Naive B cell (primary cell): ENCODE results near the gene MLIP. TPM values are rescaled to one million over a fixed set of nuclear protein-coding genes. Genes with fewer than 3 reads are reported as not detected.
A peak's percentile ranks its signal among the peaks of the same experiment; 100 is the strongest.
"Not testable (repeated sequence)": the region's sequence is repeated elsewhere in the genome, so short reads cannot be mapped to it uniquely, and the experiment has no call there.

Experiments
- ATAC-seq, 2 donors: fragments of 150-1000 bp; cut with Tn5 transposase; 2 replicates each; pipeline ENCODE4 v1.10.0; 2021; ENCODE audit warnings: low read depth in 2 of 2, mild to moderate bottlenecking in 2 of 2, moderate library complexity in 2 of 2
- DNase-seq: peaks from one replicate; pipeline ENCODE4 v3.0.0; 2022
- H3K27ac Mint-ChIP-seq, 6 donors: one replicate each; pipeline ENCODE4 v1.8.0; 2020 to 2022; ENCODE audit warnings: mild to moderate bottlenecking in 6 of 6, mixed read lengths in 6 of 6, moderate library complexity in 5 of 6, inconsistent platforms in 2 of 6
- H3K27me3 Mint-ChIP-seq, 3 donors: one replicate each; pipeline ENCODE4 v1.8.0; 2021 to 2022; ENCODE audit warnings: mixed read lengths in 3 of 3, mild to moderate bottlenecking in 1 of 3
- H3K36me3 Mint-ChIP-seq, 2 donors: one replicate each; pipeline ENCODE4 v1.8.0; 2020 to 2022; ENCODE audit warnings: mixed read lengths in 2 of 2, inconsistent platforms in 1 of 2, mild to moderate bottlenecking in 1 of 2
- H3K4me1 Mint-ChIP-seq, 3 donors: one replicate each; pipeline ENCODE4 v1.8.0; 2020 to 2022; ENCODE audit warnings: mixed read lengths in 3 of 3, inconsistent platforms in 1 of 3, mild to moderate bottlenecking in 1 of 3, moderate library complexity in 1 of 3
- H3K4me3 Mint-ChIP-seq, 8 donors: one replicate each; pipeline ENCODE4 v1.8.0; 2020 to 2022; ENCODE audit warnings: mild to moderate bottlenecking in 8 of 8, mixed read lengths in 8 of 8, moderate library complexity in 8 of 8, inconsistent platforms in 2 of 8
- H3K9me3 Mint-ChIP-seq, 7 donors: one replicate each; pipeline ENCODE4 v1.8.0; 2020 to 2022; ENCODE audit warnings: mixed read lengths in 7 of 7, mild to moderate bottlenecking in 5 of 7, inconsistent platforms in 2 of 7, moderate library complexity in 1 of 7
- polyA plus RNA-seq, 6 donors: library from polyadenylated mRNA; unstranded; fragments of 300-500 nt; fragmentation: Illumina TruSeq; gene quantifications; one replicate each; pipeline ENCODE4 v1.2.3, GENCODE V29; 2021; ENCODE audit warnings: low read depth in 6 of 6

MLIP gene
- polyA plus RNA-seq, result not detected

DNA sequence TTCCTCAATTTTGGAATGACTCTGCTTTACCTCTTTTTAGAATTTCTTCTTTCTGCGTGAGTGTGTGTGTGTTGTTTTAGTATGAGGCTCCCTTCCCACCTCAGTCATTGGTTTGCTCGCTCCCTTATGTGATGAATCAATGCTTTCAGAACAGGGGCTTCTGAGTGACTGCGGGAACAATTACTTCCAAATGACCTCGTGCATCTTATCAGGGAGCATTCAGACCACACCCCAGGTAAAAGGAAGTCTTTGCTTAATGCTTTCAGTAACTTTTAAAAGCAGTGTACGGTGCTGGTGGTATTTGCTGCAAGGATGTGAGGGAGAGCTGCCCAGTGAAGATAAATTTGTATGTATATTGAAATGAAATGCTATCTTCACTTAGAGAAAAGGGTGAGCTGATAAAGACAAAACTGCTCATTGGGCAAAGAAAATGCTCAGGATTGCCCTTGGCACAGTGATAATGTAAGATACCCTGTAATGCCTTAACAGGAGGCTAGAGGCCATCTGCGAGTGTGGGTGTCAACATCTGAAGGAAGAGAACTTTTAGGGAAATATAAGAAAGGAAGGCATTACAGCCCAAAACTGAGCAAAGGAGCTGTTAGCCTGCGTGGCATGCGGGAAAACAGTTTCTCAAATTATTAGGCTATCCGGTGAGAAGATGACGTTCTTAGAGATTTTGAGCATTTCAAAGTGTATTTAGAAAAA lies at the start of gene MLIP:
MLIP (plus strand) TSS at position 103 of the 705 bp plus-strand sequence; CDS start at position 140, 37 bp downstream.
- no peak within 1 kb of the TSS for H3K27ac Mint-ChIP-seq
- no peaks in the 10 kb centered on the region for H3K36me3 Mint-ChIP-seq
- no peaks in the 10 kb centered on the region for H3K4me1 Mint-ChIP-seq
- no peaks in the 10 kb centered on the region for H3K27me3 Mint-ChIP-seq
- DNase-seq, result no peak
- no peak for ATAC-seq
- H3K4me3 Mint-ChIP-seq, result peak within 1 kb of the TSS in 1 of 8 donors; percentile 0
- peaks cover 0 to 14% (median 1%) of the 10 kb centered on the region in 7 donors for H3K9me3 Mint-ChIP-seq

DNA sequence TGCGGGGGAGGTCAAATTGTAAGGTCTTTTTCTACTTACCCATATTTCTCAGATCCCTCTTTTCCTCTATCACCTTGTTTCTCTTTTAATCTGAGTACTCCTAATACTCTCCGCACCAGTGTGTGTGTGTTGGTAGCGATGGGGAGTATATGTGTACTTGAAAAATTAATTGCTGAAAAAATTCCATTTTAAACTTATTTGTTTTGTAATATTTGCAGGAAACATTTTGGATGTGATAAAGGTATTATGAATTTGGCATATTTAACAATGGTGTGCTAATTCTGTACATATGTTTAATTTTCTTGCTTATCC lies 48.1 kb upstream of the MLIP start:
- Mint-ChIP-seq H3K4me1 (no peaks in the 10 kb centered on the region), H3K36me3 (no peaks in the 10 kb centered on the region), H3K27ac (no peak overlapping the region), H3K27me3 (no peaks in the 10 kb centered on the region), H3K4me3 (no peak overlapping the region), H3K9me3 (no peaks in the 10 kb centered on the region)
- no peak for DNase-seq
- ATAC-seq, result no peak

GRCh38 chr6:54068694-54069093 lies 42.5 kb upstream of the MLIP start:
- H3K27me3 Mint-ChIP-seq, result peaks cover 0 to 7% (median 0%) of the 10 kb centered on the region in 3 donors
- no peak overlapping the region for H3K4me3 Mint-ChIP-seq
- H3K27ac Mint-ChIP-seq, result no peak overlapping the region
- H3K9me3 Mint-ChIP-seq, result peaks cover 0 to 2% (median 0%) of the 10 kb centered on the region in 7 donors
- no peak for ATAC-seq
- H3K4me1 Mint-ChIP-seq, result no peaks in the 10 kb centered on the region
- H3K36me3 Mint-ChIP-seq, result no peaks in the 10 kb centered on the region
- no peak for DNase-seq

DNA sequence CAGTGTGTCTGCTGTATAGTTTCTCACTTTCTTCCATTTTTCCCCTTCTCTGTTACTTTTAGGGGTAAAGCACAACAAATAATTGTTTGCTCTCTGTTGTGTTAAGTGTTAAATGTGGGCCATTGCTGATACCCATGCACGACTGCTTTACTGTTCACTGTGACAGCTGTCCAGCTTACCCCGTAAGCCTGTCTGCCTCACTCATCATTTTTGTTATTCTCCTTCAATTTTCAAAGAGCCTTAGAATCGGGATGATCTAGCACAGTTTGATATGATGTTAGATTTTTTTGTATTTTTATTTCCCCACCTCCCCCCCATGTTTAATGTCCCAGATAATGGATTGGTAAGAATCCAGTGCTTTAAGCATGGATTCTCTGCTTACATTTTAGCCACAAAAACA lies 41.2 kb upstream of the MLIP start:
- no peak for DNase-seq
- H3K27ac Mint-ChIP-seq, result no peak overlapping the region
- peaks cover 0 to 7% (median 0%) of the 10 kb centered on the region in 3 donors for H3K27me3 Mint-ChIP-seq
- no peak overlapping the region for H3K4me3 Mint-ChIP-seq
- H3K4me1 Mint-ChIP-seq, result no peaks in the 10 kb centered on the region
- ATAC-seq, result no peak
- no peaks in the 10 kb centered on the region for H3K36me3 Mint-ChIP-seq
- H3K9me3 Mint-ChIP-seq, result peaks cover 0 to 2% (median 0%) of the 10 kb centered on the region in 7 donors

- H3K27me3 Mint-ChIP-seq, result peaks cover 0 to 7% (median 0%) of the 10 kb centered on the region in 3 donors
- no peaks in the 10 kb centered on the region for H3K36me3 Mint-ChIP-seq
- no peak overlapping the region for H3K27ac Mint-ChIP-seq
- ATAC-seq (no peak), DNase-seq (no peak)
- H3K4me1 Mint-ChIP-seq, result no peaks in the 10 kb centered on the region
- peaks cover 0 to 2% (median 0%) of the 10 kb centered on the region in 7 donors for H3K9me3 Mint-ChIP-seq
- no peak overlapping the region for H3K4me3 Mint-ChIP-seq
These were observed 39.4 kb upstream of the MLIP start for GRCh38 chr6:54071821-54072340.

DNA sequence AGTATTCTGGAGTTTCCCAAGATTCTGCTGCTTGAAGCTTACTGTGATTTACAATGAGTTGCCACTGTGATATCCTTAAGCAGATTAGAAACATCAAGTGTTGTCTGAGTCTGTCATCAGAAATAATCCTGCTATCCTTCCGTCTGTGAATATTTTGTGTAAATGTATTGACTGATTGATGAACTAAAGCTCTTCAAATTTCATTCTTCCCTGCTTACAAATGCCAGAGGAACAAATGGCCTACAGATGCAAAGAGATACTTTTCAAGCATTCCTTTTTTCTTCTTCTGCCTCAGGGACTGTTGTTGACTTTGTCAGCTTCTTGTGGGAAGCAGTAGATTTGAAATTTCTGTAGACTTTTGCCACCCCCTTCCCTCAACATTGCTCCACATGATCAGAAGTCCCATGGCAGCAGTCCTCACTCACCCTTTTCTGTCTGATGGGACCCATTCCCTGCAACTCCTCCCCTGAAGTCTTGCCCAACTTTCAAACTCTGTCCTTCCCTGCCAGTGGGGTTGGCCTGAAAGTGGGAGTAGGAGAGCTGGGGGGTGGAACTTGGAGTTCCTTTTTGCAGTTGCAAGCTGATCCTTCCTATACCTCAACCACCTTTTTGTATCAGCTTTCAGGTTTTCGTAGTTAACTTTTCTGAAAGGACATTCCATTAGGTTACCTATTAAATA lies 38.5 kb upstream of the MLIP start:
- Mint-ChIP-seq H3K4me3 (no peak overlapping the region), H3K36me3 (no peaks in the 10 kb centered on the region), H3K27me3 (peaks cover 0 to 7% (median 0%) of the 10 kb centered on the region in 3 donors), H3K9me3 (peaks cover 0 to 2% (median 0%) of the 10 kb centered on the region in 7 donors), H3K4me1 (no peaks in the 10 kb centered on the region), H3K27ac (no peak overlapping the region)
- ATAC-seq, result no peak
- DNase-seq, result no peak

DNA sequence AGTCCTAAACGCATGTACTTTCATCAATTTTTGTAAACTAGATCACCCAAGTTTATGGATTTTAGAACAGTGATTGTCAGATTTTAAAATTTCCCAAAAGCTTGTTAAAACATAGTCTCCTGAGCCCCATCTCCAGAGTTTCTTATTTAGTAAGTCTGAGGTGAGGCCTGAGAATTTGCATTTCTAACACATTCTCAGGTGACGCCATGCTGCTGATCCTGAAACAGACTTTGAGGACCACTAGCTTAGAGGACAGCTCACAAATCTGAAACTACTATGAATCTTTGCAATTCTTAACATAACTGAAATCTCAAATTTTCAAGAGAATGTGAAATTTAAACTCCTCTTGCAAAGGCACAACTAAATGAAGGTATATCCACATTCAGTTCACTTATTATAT lies 37.8 kb upstream of the MLIP start:
- Mint-ChIP-seq H3K4me3 (no peak overlapping the region), H3K27ac (no peak overlapping the region), H3K36me3 (no peaks in the 10 kb centered on the region), H3K27me3 (peaks cover 0 to 7% (median 0%) of the 10 kb centered on the region in 3 donors), H3K9me3 (peaks cover 0 to 2% (median 0%) of the 10 kb centered on the region in 7 donors), H3K4me1 (no peaks in the 10 kb centered on the region)
- DNase-seq, result no peak
- ATAC-seq, result no peak

DNA sequence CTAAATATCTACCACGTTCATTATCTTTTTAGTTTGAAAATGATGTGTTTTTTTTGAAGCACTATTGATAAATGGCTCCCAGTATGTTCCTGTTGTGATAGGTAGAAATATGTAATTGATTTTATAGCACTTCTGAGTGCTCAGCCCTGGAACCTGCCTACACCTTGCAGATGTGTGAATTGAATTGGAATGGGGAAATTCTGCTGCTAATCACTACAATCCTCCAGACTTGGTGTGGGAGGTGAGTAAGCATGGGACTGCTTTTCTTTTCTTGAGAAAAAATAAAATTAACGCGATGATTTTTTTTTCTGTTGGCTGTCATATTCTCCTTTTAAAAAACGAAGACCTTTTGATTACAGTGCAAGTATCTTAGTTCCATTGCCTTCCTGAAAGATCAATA lies 37.1 kb upstream of the MLIP start:
- peaks cover 0 to 2% (median 0%) of the 10 kb centered on the region in 7 donors for H3K9me3 Mint-ChIP-seq
- DNase-seq, result no peak
- no peaks in the 10 kb centered on the region for H3K4me1 Mint-ChIP-seq
- ATAC-seq, result no peak
- H3K27ac Mint-ChIP-seq, result no peak overlapping the region
- H3K36me3 Mint-ChIP-seq, result no peaks in the 10 kb centered on the region
- H3K4me3 Mint-ChIP-seq, result no peak overlapping the region
- peaks cover 0 to 7% (median 0%) of the 10 kb centered on the region in 3 donors for H3K27me3 Mint-ChIP-seq

- Mint-ChIP-seq H3K4me1 (no peaks in the 10 kb centered on the region), H3K27me3 (peaks cover 0 to 7% (median 0%) of the 10 kb centered on the region in 3 donors), H3K4me3 (no peak overlapping the region), H3K27ac (no peak overlapping the region), H3K36me3 (no peaks in the 10 kb centered on the region), H3K9me3 (peaks cover 0 to 2% (median 0%) of the 10 kb centered on the region in 7 donors)
- no peak for ATAC-seq
- no peak for DNase-seq
These were observed 36.6 kb upstream of the MLIP start for GRCh38 chr6:54074578-54075195.

DNA sequence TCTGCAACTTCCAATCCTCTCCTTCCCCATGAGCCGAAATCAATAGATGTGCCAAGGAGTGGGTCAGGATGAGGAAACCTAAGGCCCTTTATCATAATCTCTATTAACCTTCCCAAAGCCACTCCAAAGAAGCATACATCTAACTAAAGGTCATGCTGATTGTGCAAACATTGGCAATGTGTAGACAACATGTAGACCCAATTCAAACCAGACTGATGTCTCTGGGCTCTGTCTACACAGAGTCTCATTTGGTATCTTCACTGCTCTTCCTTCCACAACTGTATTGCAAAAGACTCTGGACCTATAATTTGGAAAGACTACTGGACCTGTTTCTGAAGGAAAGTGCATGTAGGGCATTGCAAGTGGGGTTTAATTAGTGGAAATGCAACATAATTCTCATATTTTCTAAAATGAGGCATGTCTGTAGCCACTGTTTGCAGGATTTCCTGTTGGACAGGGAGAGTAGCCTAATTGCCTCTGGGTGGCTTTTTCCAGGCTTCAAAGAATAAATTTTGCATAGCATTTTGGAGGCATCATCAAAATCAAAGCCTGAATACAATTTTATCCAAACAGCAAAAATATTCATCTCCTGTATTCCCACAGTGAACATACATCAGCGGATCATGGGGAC lies 35.0 kb upstream of the MLIP start:
- H3K4me1 Mint-ChIP-seq, result no peaks in the 10 kb centered on the region
- DNase-seq (no peak), ATAC-seq (no peak)
- peaks cover 0 to 7% (median 0%) of the 10 kb centered on the region in 3 donors for H3K27me3 Mint-ChIP-seq
- H3K36me3 Mint-ChIP-seq, result no peaks in the 10 kb centered on the region
- H3K9me3 Mint-ChIP-seq, result peaks cover 0 to 4% (median 0%) of the 10 kb centered on the region in 7 donors
- no peak overlapping the region for H3K27ac Mint-ChIP-seq
- H3K4me3 Mint-ChIP-seq, result no peak overlapping the region

DNA sequence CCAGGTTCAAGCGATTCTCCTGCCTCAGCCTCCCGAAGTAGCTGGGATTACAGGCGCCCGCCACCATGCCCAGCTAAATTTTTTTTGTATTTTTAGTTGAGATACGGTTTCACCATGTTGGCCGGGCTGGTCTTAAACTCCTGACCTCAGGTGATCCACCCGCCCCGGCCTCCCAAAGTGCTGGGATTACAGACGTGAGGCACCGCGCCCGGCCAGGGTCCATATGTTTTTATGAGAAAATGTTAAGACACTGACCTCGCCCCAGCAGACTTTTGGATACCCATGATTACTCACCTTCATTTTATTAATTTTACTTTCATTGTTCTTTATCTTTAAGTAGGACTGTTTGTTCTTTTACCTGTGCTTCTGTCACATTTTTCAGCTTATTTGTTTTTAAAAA lies 29.7 kb upstream of the MLIP start:
- not testable (repeated sequence) for H3K4me3 Mint-ChIP-seq, H3K36me3 Mint-ChIP-seq, H3K9me3 Mint-ChIP-seq, DNase-seq, H3K27me3 Mint-ChIP-seq, H3K27ac Mint-ChIP-seq, H3K4me1 Mint-ChIP-seq, ATAC-seq

DNA sequence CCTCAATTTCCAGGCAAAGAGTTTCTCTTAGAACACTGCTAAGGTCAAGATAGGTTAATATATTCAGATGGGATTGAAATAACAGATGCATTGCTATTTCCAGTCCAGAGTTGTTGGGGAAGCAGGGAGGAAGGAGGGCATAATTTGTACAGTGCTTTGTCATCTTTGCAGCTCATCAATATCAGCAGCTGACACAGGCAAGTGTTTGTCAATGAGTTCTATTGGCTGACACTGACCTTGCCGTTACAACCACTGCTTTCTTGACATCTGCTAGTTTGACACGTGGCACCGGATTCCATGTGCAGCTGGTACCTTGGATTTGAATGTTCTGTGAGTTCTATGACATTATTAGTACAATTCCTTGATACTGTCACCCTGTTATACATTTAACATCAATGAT lies 28.0 kb upstream of the MLIP start:
- H3K36me3 Mint-ChIP-seq, result no peaks in the 10 kb centered on the region
- no peaks in the 10 kb centered on the region for H3K27me3 Mint-ChIP-seq
- no peaks in the 10 kb centered on the region for H3K4me1 Mint-ChIP-seq
- ATAC-seq (no peak), DNase-seq (no peak)
- H3K4me3 Mint-ChIP-seq, result no peak overlapping the region
- H3K27ac Mint-ChIP-seq, result no peak overlapping the region
- H3K9me3 Mint-ChIP-seq, result peaks cover 0 to 4% (median 0%) of the 10 kb centered on the region in 7 donors

- H3K27ac Mint-ChIP-seq, result no peak overlapping the region
- H3K4me1 Mint-ChIP-seq, result no peaks in the 10 kb centered on the region
- H3K4me3 Mint-ChIP-seq, result no peak overlapping the region
- H3K36me3 Mint-ChIP-seq, result no peaks in the 10 kb centered on the region
- ATAC-seq (no peak), DNase-seq (no peak)
- peaks cover 0 to 4% (median 0%) of the 10 kb centered on the region in 7 donors for H3K9me3 Mint-ChIP-seq
- H3K27me3 Mint-ChIP-seq, result no peaks in the 10 kb centered on the region
These were observed 27.0 kb upstream of the MLIP start for GRCh38 chr6:54084231-54084630.
